Brain pericyte (primary cell): ENCODE results near the gene CORO2B.
A peak's percentile ranks its signal among the peaks of the same experiment; 100 is the strongest.

Experiments
- DNase-seq: peaks from one replicate; pipeline ENCODE4 v3.0.0-alpha.2; 2012; ENCODE audit warnings: low read depth, low spot score

Gene CORO2B

GRCh38 chr15:68554721-68555678, 23.8 kb upstream of the CORO2B start:
- DNase-seq = no peak

- DNase-seq = no peak
Measured at GRCh38 chr15:68555679-68556037, 23.1 kb upstream of the CORO2B start.

GRCh38 chr15:68556139-68556990, 22.4 kb upstream of the CORO2B start:
- no peak for DNase-seq

- DNase-seq = no peak
Measured at GRCh38 chr15:68557469-68558317, 21.1 kb upstream of the CORO2B start.

GRCh38 chr15:68558318-68559305, 20.2 kb upstream of the CORO2B start:
- DNase-seq = no peak

- peak; percentile 47 for DNase-seq
Measured at GRCh38 chr15:68559345-68560310, 19.2 kb upstream of the CORO2B start.

GRCh38 chr15:68560501-68561113, 18.2 kb upstream of the CORO2B start:
- DNase-seq = no peak

GRCh38 chr15:68561171-68561900, 17.5 kb upstream of the CORO2B start:
- no peak for DNase-seq

GRCh38 chr15:68561901-68562300, 16.9 kb upstream of the CORO2B start:
- DNase-seq = no peak

GRCh38 chr15:68564173-68564572, 14.6 kb upstream of the CORO2B start:
- DNase-seq = no peak

GRCh38 chr15:68565234-68565633, 13.6 kb upstream of the CORO2B start:
- no peak for DNase-seq

- no peak for DNase-seq
Measured at GRCh38 chr15:68565726-68566125, 13.1 kb upstream of the CORO2B start.

GRCh38 chr15:68566377-68566954, 12.3 kb upstream of the CORO2B start:
- DNase-seq = no peak

- DNase-seq = no peak
Measured at GRCh38 chr15:68567345-68567744, 11.4 kb upstream of the CORO2B start.

- DNase-seq = no peak
Measured at GRCh38 chr15:68570974-68571373, 7.8 kb upstream of the CORO2B start.

- no peak for DNase-seq
Measured at GRCh38 chr15:68571582-68571981, 7.2 kb upstream of the CORO2B start.

GRCh38 chr15:68572309-68572708, 6.5 kb upstream of the CORO2B start:
- DNase-seq = no peak

GRCh38 chr15:68572921-68573320, 5.9 kb upstream of the CORO2B start:
- no peak for DNase-seq
